Activated T-cell treated with anti-CD3 and anti-CD28 coated beads, Interleukin-2, amount 50 U/mL, for 4 hours (primary cell): ENCODE measurements around the gene NAALADL2. TPM values are rescaled to one million over a fixed set of nuclear protein-coding genes. Genes with fewer than 3 reads are reported as not detected.
"Not testable (repeated sequence)": the region's sequence is repeated elsewhere in the genome, so short reads cannot be mapped to it uniquely, and the experiment has no call there.

Experiments used
- ATAC-seq, 2 donors: fragments of 200-7000 bp; cut with Tn5 transposase; one replicate each; pipeline ENCODE4 v1.10.0; 2021
- DNase-seq: peaks from one replicate; pipeline ENCODE4 v3.0.0-alpha.2; 2020
- H3K27me3 Mint-ChIP-seq: one replicate; pipeline ENCODE4 v1.8.0; 2021; ENCODE audit warnings: low read depth, mixed read lengths
- H3K36me3 Mint-ChIP-seq: one replicate; pipeline ENCODE4 v1.8.0; 2022; ENCODE audit warnings: mixed read lengths; ENCODE audit not compliant: insufficient read depth
- H3K4me1 Mint-ChIP-seq: one replicate; pipeline ENCODE4 v1.8.0; 2021; ENCODE audit warnings: low read depth, mixed read lengths
- H3K4me3 Mint-ChIP-seq: one replicate; pipeline ENCODE4 v1.8.0; 2021; ENCODE audit warnings: mild to moderate bottlenecking, moderate library complexity, mixed read lengths
- H3K9me3 Mint-ChIP-seq: one replicate; pipeline ENCODE4 v1.8.0; 2021; ENCODE audit warnings: mixed read lengths
- total RNA-seq, 3 donors: library from RNA; stranded (reverse); gene quantifications; one replicate each; pipeline ENCODE4 v1.2.1, GENCODE V29; 2021

NAALADL2 gene
- total RNA-seq, 3 donors from 2014 or later, result 0.26 to 0.33 (median 0.33) TPM

DNA sequence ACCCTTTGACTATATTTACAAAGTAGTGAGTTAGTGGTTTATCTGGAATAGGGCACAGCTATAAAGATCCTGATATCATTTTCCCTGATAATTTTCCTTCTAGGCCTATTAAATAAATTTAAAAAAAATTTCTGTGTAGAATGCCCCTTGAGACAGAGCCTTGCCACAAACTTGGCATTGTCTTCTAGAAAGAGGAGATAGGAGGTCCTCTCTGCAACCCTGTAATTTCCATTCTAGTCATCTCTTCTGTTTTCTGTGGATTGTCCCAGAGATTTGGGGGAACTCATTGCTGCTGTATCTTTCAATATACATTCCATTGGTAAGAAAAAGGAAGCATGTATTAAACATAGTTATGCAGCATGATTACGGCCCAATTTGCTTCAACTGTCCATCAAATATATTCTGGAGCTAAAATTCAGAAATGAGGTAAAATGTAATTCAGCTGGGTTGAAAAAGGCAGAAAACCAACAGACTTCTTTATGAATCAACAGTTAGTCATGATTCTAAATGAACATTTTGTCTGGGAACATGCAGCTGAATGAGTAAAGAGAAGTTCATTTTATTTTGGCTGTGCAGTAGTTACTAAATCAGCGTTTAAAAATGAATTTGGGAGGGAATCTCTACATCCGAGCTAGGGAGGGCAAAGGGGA is 401.1 kb downstream of the NAALADL2 start:
- Mint-ChIP-seq H3K4me3 (no peak overlapping the region), H3K36me3 (no peaks in the 10 kb centered on the region), H3K4me1 (no peaks in the 10 kb centered on the region), H3K27me3 (no peaks in the 10 kb centered on the region), H3K9me3 (peaks cover 3% of the 10 kb centered on the region)
- ATAC-seq, result no peak
- no peak for DNase-seq

DNA sequence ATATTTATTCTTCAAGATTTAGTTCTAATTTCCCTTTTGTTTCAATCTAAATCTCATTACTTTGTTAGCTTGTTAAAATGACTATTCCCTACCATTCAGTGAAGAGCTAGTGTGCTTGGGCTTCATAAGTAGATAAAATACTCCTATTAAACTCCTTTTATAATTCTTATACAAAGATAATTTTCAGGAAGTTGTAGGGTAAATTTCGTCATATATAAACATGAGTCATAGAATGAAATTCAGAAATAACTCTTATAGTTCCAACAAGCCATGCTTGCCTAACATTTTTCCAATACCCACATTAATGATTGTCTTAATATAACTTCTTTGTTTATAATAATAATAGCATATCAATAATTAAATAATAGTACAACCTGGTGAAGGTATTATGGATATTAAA is 407.3 kb downstream of the NAALADL2 start:
- ATAC-seq (no peak), DNase-seq (no peak)
- H3K4me1 Mint-ChIP-seq, result no peaks in the 10 kb centered on the region
- H3K36me3 Mint-ChIP-seq, result no peaks in the 10 kb centered on the region
- H3K27me3 Mint-ChIP-seq, result no peaks in the 10 kb centered on the region
- H3K4me3 Mint-ChIP-seq, result no peak overlapping the region
- peaks cover 3% of the 10 kb centered on the region for H3K9me3 Mint-ChIP-seq

DNA sequence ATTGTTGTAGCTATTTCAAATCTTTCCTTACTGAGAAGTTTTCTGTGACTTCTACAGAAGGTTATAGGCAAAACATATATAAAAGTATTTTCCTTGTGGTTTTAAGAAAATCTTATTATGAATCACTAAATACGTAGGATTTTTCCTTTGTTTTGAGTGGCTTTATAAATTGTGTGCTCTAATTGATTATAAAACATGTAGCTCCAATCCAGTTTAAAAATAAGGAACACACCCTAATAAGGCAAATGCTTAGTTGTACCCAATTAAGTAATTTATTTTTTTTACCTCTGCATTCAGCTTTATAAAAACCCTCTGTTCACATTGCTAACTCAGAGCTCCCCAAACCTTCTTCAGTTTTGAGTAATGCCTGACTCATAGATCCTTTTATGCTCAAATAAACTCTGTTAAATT is 408.0 kb downstream of the NAALADL2 start:
- Mint-ChIP-seq H3K4me1 (no peaks in the 10 kb centered on the region), H3K9me3 (peaks cover 3% of the 10 kb centered on the region), H3K27me3 (no peaks in the 10 kb centered on the region), H3K36me3 (no peaks in the 10 kb centered on the region), H3K4me3 (no peak overlapping the region)
- DNase-seq (no peak), ATAC-seq (no peak)

GRCh38 chr3:175267561-175267960 is 408.4 kb downstream of the NAALADL2 start:
- peaks cover 3% of the 10 kb centered on the region for H3K9me3 Mint-ChIP-seq
- no peaks in the 10 kb centered on the region for H3K27me3 Mint-ChIP-seq
- no peaks in the 10 kb centered on the region for H3K36me3 Mint-ChIP-seq
- no peak overlapping the region for H3K4me3 Mint-ChIP-seq
- ATAC-seq (no peak), DNase-seq (no peak)
- H3K4me1 Mint-ChIP-seq, result no peaks in the 10 kb centered on the region

- no peaks in the 10 kb centered on the region for H3K4me1 Mint-ChIP-seq
- DNase-seq, result no peak
- no peaks in the 10 kb centered on the region for H3K27me3 Mint-ChIP-seq
- H3K9me3 Mint-ChIP-seq, result no peaks in the 10 kb centered on the region
- H3K4me3 Mint-ChIP-seq, result no peak overlapping the region
- no peak for ATAC-seq
- no peaks in the 10 kb centered on the region for H3K36me3 Mint-ChIP-seq
Observed at GRCh38 chr3:175269394-175269793, 410.3 kb downstream of the NAALADL2 start.

DNA sequence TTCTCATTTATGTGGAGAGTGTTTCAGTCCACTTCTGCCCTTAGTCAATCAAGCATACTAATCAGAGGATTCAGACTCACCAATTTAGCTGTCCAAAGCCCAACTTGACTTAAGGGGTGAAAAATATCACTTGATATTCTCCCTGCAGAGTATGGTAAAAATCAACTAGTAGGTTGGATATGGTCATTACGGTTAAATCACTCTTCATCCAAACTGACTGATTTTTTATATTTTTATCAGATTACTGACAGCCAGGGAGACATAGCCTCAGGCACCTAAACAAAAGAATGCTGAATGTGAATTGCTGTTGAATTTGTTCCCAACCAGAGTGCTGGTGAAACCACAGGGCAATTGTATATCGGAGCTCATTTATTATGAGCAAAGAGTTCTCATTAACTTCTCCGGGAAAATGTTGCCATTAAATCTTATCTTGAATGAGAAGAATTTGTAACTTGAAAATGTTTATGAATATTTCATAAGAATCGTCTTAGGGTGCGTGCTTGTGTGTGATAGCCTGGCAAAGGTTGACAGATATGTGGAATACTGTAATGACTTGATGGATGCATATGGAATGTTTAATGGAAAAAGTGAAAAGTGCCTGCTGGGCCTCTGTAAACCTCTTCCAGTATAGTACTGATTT is 411.2 kb downstream of the NAALADL2 start:
- Mint-ChIP-seq H3K9me3 (no peaks in the 10 kb centered on the region), H3K4me3 (no peak overlapping the region), H3K27me3 (no peaks in the 10 kb centered on the region), H3K4me1 (no peaks in the 10 kb centered on the region), H3K36me3 (no peaks in the 10 kb centered on the region)
- ATAC-seq (no peak), DNase-seq (no peak)

DNA sequence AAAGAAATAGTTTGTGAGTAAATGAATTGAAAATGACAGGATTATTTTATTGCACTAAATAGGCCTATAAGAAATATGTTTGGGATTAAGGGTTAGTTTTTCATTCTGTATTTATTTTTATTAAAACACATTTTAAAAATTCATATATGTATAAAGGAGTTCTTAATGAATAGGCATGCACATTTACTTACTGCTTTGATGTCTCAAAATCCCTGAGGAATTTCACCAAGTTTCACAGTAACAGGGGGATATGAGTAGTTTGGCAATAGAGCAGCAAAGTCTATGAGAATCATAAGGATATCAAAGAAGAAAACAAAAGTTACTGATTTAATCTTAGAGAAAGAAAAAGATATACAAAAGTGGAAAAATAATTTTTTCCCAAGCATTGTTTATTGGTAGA is 411.7 kb downstream of the NAALADL2 start:
- H3K36me3 Mint-ChIP-seq, result no peaks in the 10 kb centered on the region
- DNase-seq (no peak), ATAC-seq (no peak)
- no peaks in the 10 kb centered on the region for H3K4me1 Mint-ChIP-seq
- no peaks in the 10 kb centered on the region for H3K27me3 Mint-ChIP-seq
- H3K4me3 Mint-ChIP-seq, result no peak overlapping the region
- no peaks in the 10 kb centered on the region for H3K9me3 Mint-ChIP-seq

DNA sequence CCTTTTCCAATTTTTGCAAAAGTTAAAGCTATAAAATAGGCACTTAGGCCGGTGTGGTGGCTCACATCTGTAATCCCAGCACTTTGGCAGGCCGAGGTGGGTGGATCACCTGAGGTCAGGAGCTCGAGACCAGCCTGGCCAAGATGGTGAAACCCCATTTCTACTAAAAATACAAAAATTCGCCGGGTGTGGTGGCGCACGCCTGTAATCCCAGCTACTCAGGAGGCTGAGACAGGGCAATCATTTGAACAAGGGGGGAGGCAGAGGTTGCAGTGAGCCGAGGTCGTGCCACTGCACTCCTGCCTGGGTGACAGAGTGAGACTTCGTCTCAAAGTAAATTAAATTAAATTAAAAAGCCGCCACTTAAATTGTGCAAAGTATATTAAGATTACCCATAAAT is 412.3 kb downstream of the NAALADL2 start:
- ATAC-seq, DNase-seq, H3K4me3 Mint-ChIP-seq, H3K4me1 Mint-ChIP-seq, H3K36me3 Mint-ChIP-seq, H3K9me3 Mint-ChIP-seq, H3K27me3 Mint-ChIP-seq: not testable (repeated sequence)

GRCh38 chr3:175272392-175272791 is 413.3 kb downstream of the NAALADL2 start:
- H3K9me3 Mint-ChIP-seq, result no peaks in the 10 kb centered on the region
- H3K36me3 Mint-ChIP-seq, result no peaks in the 10 kb centered on the region
- H3K27me3 Mint-ChIP-seq, result no peaks in the 10 kb centered on the region
- H3K4me3 Mint-ChIP-seq, result no peak overlapping the region
- DNase-seq (no peak), ATAC-seq (no peak)
- no peaks in the 10 kb centered on the region for H3K4me1 Mint-ChIP-seq

GRCh38 chr3:175273573-175273972 is 414.4 kb downstream of the NAALADL2 start:
- Mint-ChIP-seq H3K4me3 (no peak overlapping the region), H3K27me3 (no peaks in the 10 kb centered on the region), H3K36me3 (no peaks in the 10 kb centered on the region), H3K4me1 (no peaks in the 10 kb centered on the region), H3K9me3 (no peaks in the 10 kb centered on the region)
- no peak for ATAC-seq
- no peak for DNase-seq

DNA sequence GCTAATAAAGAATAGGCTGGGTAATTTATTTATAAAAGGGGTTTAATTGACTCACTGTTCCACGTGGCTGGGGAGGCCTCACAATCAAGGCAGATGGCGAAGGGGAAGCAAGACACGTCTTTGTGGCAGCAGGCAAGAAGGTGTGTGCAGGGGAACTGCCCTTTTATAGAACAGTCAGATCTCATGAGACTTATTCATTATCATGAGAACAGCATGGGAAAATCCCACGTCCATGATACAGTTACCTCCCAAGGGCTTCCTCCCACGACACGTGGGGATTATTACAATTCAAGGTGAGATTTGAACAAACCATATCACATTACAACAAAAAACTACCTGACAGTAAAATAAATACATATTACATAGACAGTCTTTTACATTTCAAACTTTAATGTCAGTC is 414.9 kb downstream of the NAALADL2 start:
- Mint-ChIP-seq H3K27me3 (no peaks in the 10 kb centered on the region), H3K4me3 (no peak overlapping the region), H3K4me1 (no peaks in the 10 kb centered on the region), H3K9me3 (no peaks in the 10 kb centered on the region), H3K36me3 (no peaks in the 10 kb centered on the region)
- DNase-seq (no peak), ATAC-seq (no peak)

- Mint-ChIP-seq H3K4me3 (no peak overlapping the region), H3K27me3 (no peaks in the 10 kb centered on the region), H3K9me3 (no peaks in the 10 kb centered on the region), H3K4me1 (no peaks in the 10 kb centered on the region), H3K36me3 (no peaks in the 10 kb centered on the region)
- ATAC-seq (no peak), DNase-seq (no peak)
Observed at GRCh38 chr3:175274474-175275218, 415.5 kb downstream of the NAALADL2 start.

DNA sequence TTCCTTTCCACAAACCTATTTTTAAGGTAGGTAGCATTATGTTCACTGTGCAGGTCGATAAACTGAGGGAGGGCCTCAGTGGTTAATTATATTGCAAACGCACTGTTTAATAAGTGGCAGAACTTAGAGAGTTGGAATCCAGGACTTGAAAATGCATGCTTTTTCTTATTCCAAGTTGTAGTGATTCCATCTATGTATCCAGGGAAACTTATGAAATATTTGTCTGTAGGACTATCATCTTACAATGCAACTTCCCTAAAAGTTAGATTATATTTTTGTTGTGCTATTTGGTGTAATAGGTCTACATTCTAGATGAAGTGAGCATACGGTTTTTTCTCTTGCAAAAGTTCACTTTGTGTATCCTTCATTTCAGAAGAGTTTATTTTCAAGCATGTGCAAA is 419.5 kb downstream of the NAALADL2 start:
- ATAC-seq, result no peak
- H3K36me3 Mint-ChIP-seq, result no peaks in the 10 kb centered on the region

DNA sequence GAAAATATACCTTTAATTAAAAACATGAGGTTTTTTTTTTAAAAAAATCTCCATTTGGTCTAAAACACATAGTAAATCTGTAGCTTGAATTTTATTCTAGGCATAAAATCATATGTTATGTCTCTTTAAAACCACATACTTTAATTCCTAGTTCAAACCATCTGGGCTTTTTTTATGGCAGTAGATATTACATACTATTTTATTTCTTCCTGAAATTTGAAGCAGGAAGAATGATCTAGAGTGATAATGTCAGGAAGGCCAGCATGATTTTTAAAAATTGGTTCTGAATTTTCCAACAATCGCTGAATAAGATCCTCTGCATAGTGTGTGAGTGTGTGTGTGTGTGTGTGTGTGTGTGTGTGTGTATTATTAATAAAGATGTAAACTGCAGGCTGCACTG is 420.3 kb downstream of the NAALADL2 start:
- H3K4me1 Mint-ChIP-seq, result no peaks in the 10 kb centered on the region
- DNase-seq (no peak), ATAC-seq (no peak)
- no peak overlapping the region for H3K4me3 Mint-ChIP-seq
- H3K9me3 Mint-ChIP-seq, result no peaks in the 10 kb centered on the region
- no peaks in the 10 kb centered on the region for H3K36me3 Mint-ChIP-seq
- no peaks in the 10 kb centered on the region for H3K27me3 Mint-ChIP-seq

More for the DNA sequence above, 419.5 kb downstream of the NAALADL2 start:
- no peak for DNase-seq
- Mint-ChIP-seq H3K9me3 (no peaks in the 10 kb centered on the region), H3K4me3 (no peak overlapping the region), H3K4me1 (no peaks in the 10 kb centered on the region), H3K27me3 (no peaks in the 10 kb centered on the region)

GRCh38 chr3:175279911-175280310 is 420.8 kb downstream of the NAALADL2 start:
- ATAC-seq, result no peak
- H3K27me3 Mint-ChIP-seq, result no peaks in the 10 kb centered on the region
- no peak for DNase-seq
- no peaks in the 10 kb centered on the region for H3K9me3 Mint-ChIP-seq
- no peaks in the 10 kb centered on the region for H3K4me1 Mint-ChIP-seq
- no peaks in the 10 kb centered on the region for H3K36me3 Mint-ChIP-seq
- H3K4me3 Mint-ChIP-seq, result no peak overlapping the region
